OCI-LY1 (cell line): ENCODE results near the gene LMOD1.

ENCODE experiments used
- CTCF ChIP-seq: fragments of 200-600 bp; sonication (generic), shearing (Covaris generic); IDR thresholded peaks from 2 replicates; pipeline ENCODE4 v1.5.1; 2017; ENCODE audit warnings: mild to moderate bottlenecking, antibody characterized with exemption, low read length, moderate library complexity, mixed read lengths
- EZH2 ChIP-seq: fragments of 200-600 bp; sonication (generic), shearing (Covaris generic); IDR thresholded peaks from 2 replicates; pipeline ENCODE4 v1.8.0; 2017; ENCODE audit warnings: borderline replicate concordance, mixed run types, mild to moderate bottlenecking, antibody characterized with exemption, low read length, moderate library complexity, mixed read lengths

GRCh38 chr1:201925301-201925567 is 21.1 kb downstream of the LMOD1 start:
- TF ChIP-seq CTCF (no peak), EZH2 (no peak)
